22Rv1 (cell line): ENCODE results near the gene RNF167.

Source experiments
- ZFX ChIP-seq: fragments of 450-650 bp; IDR thresholded peaks from 2 replicates; pipeline ENCODE4 v1.6.1; 2017; ENCODE audit warnings: antibody characterized with exemption, borderline replicate concordance
- TF ChIP-seq, protein P1 (sequence below): fragments of 450-650 bp; IDR thresholded peaks from 2 replicates; pipeline ENCODE4 v1.5.1; 2017; ENCODE audit warnings: mild to moderate bottlenecking

DNA sequence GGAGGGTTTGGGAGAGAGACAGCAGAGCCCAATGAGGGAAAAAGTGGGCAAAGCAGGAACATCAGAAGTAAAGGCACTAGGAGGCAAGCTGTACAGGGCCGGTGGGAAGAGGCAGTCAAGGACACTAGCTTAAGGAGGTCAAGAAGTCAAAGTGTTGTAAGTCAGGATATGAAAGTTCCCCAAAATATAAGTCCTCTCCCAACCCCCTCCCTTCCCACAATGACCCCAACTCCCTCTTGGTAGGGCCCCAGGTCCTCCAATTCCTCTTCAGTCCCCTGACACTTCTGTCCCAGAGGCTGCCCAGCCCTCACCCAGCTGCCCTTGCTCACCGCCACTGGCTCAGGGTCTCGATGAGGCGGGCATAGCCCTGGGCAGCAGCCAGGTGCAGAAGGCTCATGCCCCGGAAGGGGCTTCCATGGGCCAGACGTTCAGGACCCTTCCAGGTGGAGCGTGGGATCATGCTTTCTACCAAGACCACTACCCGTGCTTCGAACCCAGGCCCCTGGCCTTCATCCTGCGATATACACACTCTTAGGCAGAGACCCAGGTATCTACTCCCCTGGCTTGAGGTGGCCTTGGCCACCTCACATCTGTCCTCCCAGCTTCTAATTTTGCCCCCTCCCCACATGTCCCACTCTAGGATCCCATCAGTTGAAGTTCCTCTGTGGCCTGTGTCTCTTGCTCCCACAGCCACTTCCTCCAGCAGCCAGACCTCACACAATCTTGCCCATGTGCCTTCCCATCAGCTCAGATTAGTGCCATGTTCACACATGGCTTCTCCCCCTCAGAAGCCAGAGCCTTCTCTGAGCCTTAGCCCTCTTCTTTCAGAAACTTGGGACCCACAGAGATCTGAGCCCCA is 33.4 kb downstream of the RNF167 start:
- TF ChIP-seq, protein P1, sequence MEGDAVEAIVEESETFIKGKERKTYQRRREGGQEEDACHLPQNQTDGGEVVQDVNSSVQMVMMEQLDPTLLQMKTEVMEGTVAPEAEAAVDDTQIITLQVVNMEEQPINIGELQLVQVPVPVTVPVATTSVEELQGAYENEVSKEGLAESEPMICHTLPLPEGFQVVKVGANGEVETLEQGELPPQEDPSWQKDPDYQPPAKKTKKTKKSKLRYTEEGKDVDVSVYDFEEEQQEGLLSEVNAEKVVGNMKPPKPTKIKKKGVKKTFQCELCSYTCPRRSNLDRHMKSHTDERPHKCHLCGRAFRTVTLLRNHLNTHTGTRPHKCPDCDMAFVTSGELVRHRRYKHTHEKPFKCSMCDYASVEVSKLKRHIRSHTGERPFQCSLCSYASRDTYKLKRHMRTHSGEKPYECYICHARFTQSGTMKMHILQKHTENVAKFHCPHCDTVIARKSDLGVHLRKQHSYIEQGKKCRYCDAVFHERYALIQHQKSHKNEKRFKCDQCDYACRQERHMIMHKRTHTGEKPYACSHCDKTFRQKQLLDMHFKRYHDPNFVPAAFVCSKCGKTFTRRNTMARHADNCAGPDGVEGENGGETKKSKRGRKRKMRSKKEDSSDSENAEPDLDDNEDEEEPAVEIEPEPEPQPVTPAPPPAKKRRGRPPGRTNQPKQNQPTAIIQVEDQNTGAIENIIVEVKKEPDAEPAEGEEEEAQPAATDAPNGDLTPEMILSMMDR, result no peak
- TF ChIP-seq ZFX, result no peak
